HG03432 (cell line): Measurements from ENCODE around the gene ABCB6.

ENCODE experiments used
- ATAC-seq: cut with Tn5 transposase; IDR thresholded peaks from one replicate; pipeline ENCODE4 v1.9.1; 2021; ENCODE audit warnings: mild to moderate bottlenecking, moderate library complexity; ENCODE audit not compliant: unreplicated experiment

ABCB6 gene

GRCh38 chr2:219245899-219246230, 27.1 kb upstream of the ABCB6 start:
- ATAC-seq = no peak

GRCh38 chr2:219245148-219245898, 26.6 kb upstream of the ABCB6 start, which contains the start of the genes GLB1L and STK16:
Gene GLB1L (minus strand): TSS chr2:219245444. CDS start chr2:219243573, 1,871 bp downstream.
Gene STK16 (plus strand): TSS chr2:219245479. CDS start chr2:219246000, 521 bp downstream.
- peak; percentile 75 for ATAC-seq

GRCh38 chr2:219244789-219245147, 26.0 kb upstream of the ABCB6 start:
- ATAC-seq = no peak

- no peak for ATAC-seq
Measured at GRCh38 chr2:219243291-219243761, 24.6 kb upstream of the ABCB6 start.

- no peak for ATAC-seq
Measured at GRCh38 chr2:219234331-219234730, 15.6 kb upstream of the ABCB6 start.

- peak; percentile 26 for ATAC-seq
Measured at GRCh38 chr2:219230059-219230540, 11.3 kb upstream of the ABCB6 start.

- ATAC-seq = peak; percentile 98
Measured at GRCh38 chr2:219229305-219230058, 10.7 kb upstream of the ABCB6 start, which contains the start of the genes ANKZF1 and ATG9A. Gene ANKZF1 (plus strand): TSS chr2:219229806. CDS start chr2:219230258, 452 bp downstream. Gene ATG9A (minus strand): TSS chr2:219229636. CDS start chr2:219228024, 1,612 bp downstream.

GRCh38 chr2:219228911-219229304, 10.2 kb upstream of the ABCB6 start:
- ATAC-seq = no peak

GRCh38 chr2:219228041-219228910, 9.5 kb upstream of the ABCB6 start:
- no peak for ATAC-seq

- ATAC-seq = no peak
Measured at GRCh38 chr2:219225350-219225749, 6.6 kb upstream of the ABCB6 start.

- ATAC-seq = no peak
Measured at GRCh38 chr2:219223831-219224610, 5.3 kb upstream of the ABCB6 start.

GRCh38 chr2:219221957-219222518, 3.3 kb upstream of the ABCB6 start:
- no peak for ATAC-seq

- ATAC-seq = no peak
Measured at GRCh38 chr2:219220652-219221402, 2.1 kb upstream of the ABCB6 start.

GRCh38 chr2:219219784-219220532, 1.2 kb upstream of the ABCB6 start:
- ATAC-seq = no peak

- no peak for ATAC-seq
Measured at GRCh38 chr2:219218217-219218731, 484 bp downstream of the ABCB6 start.

- no peak for ATAC-seq
Measured at GRCh38 chr2:219216535-219216915, 2.2 kb downstream of the ABCB6 start.

- no peak for ATAC-seq
Measured at GRCh38 chr2:219215871-219216534, 2.8 kb downstream of the ABCB6 start.

GRCh38 chr2:219214786-219215185, 4.0 kb downstream of the ABCB6 start:
- ATAC-seq = no peak
